Lower leg skin (tissue), 3 donors: ENCODE data around the gene FGGY.

ENCODE experiments used
- CTCF ChIP-seq, 3 donors: fragments of 450-650 bp; IDR thresholded peaks; one replicate each; pipeline ENCODE4 v1.5.1; 2016; ENCODE audit warnings: antibody characterized with exemption in 3 of 3, mild to moderate bottlenecking in 3 of 3, moderate library complexity in 2 of 3
- POLR2A ChIP-seq, 2 donors: fragments of 450-650 bp; IDR thresholded peaks; one replicate each; pipeline ENCODE4 v1.6.1; 2016 to 2017; ENCODE audit warnings: antibody characterized with exemption in 2 of 2, mild to moderate bottlenecking in 1 of 2, moderate library complexity in 1 of 2

- TF ChIP-seq POLR2A (IDR thresholded peaks at IDR 0.05): no peak
- no peak for TF ChIP-seq CTCF (IDR thresholded peaks at IDR 0.05)
Observed at GRCh38 chr1:59557549-59557885, 260.6 kb downstream of the FGGY start.
